A549 (cell line): Measurements from ENCODE around the gene DGUOK. TPM values are rescaled to one million over a fixed set of nuclear protein-coding genes. Genes with fewer than 3 reads are reported as not detected.

Experiments used
- ATAC-seq, 2 experiments: fragments of 200-7000 bp in 1 of 2; fragments of >200 bp in 1 of 2; cut with Nextera tagmentation in 1 of 2; cut with Tn5 transposase in 1 of 2; 3 replicates each; pipeline versions ENCODE4 v1.8.0 to v1.9.1; 2018 to 2020; ENCODE audit warnings: mild to moderate bottlenecking in 1 of 2, moderate library complexity in 1 of 2
- CTCF ChIA-PET: fragments of 300-600 bp; sonication (Branson Sonifier 250); formaldehyde crosslinking; extraction: SDS; loops from one replicate; lab custom pipeline; 2021; ENCODE audit warnings: antibody characterized with exemption, inconsistent platforms; lab: Yijun Ruan, JAX
- POLR2A ChIA-PET: fragments of 350-600 bp; formaldehyde crosslinking; extraction: SDS; loops from one replicate; lab custom pipeline; 2021; ENCODE audit warnings: antibody characterized with exemption, inconsistent platforms; lab: Yijun Ruan, JAX
- DNase-seq, 2 experiments: peaks; one replicate each; pipeline versions ENCODE4 v3.0.0 to v3.0.0-alpha.2; 2011 to 2016; ENCODE audit warnings: low read depth in 1 of 2, low spot score in 1 of 2
- FAIRE-seq: peaks from 2 replicates; lab custom pipeline; 2011; peaks lifted over from hg19 to GRCh38; lab: Jason Lieb, UNC
- H3K27ac ChIP-seq, 2 experiments: fragments of >200 bp; sonication (Bioruptor Twin); formaldehyde crosslinking; 3 replicates each; pipeline ENCODE4 v1.5.1; 2016 to 2017
- H3K4me1 ChIP-seq: fragments of >200 bp; sonication (Bioruptor Twin); formaldehyde crosslinking; 3 replicates; pipeline ENCODE4 v1.6.1; 2016
- H3K4me2 ChIP-seq: fragments of >200 bp; sonication (Bioruptor Twin); formaldehyde crosslinking; 3 replicates; pipeline ENCODE4 v1.6.1; 2016
- H3K4me3 ChIP-seq: fragments of >200 bp; sonication (Bioruptor Twin); formaldehyde crosslinking; 3 replicates; pipeline ENCODE4 v1.5.1; 2016
- H3K9me3 ChIP-seq: fragments of >200 bp; sonication (Bioruptor Twin); formaldehyde crosslinking; 3 replicates; pipeline ENCODE4 v1.6.1; 2016
- BHLHE40 ChIP-seq: IDR thresholded peaks from 2 replicates; pipeline ENCODE4 v1.6.1; 2012; ENCODE audit warnings: low read depth, low read length, inconsistent platforms
- CBX8 ChIP-seq: fragments of 200-600 bp; sonication (generic); IDR thresholded peaks from 2 replicates; pipeline ENCODE4 v1.6.1; 2016
- CEBPB ChIP-seq, 2 experiments: fragments of >200 bp in 1 of 2; sonication (Bioruptor Twin) in 1 of 2; formaldehyde crosslinking in 1 of 2; IDR thresholded peaks; 2 replicates each; pipeline ENCODE4 v1.6.1; 2012 to 2016
- CHD4 ChIP-seq: fragments of 200-600 bp; sonication (generic); IDR thresholded peaks from 2 replicates; pipeline ENCODE4 v1.6.1; 2016; ENCODE audit warnings: antibody characterized with exemption, mild to moderate bottlenecking, borderline replicate concordance
- EHF ChIP-seq: fragments of 250-450 bp; sonication (Bioruptor Pico); IDR thresholded peaks from 2 replicates; pipeline ENCODE4 v1.5.0; 2020; ENCODE audit warnings: mild to moderate bottlenecking
- ESRRA ChIP-seq: fragments of 150-350 bp; IDR thresholded peaks from 2 replicates; pipeline ENCODE4 v1.6.1; 2014; ENCODE audit warnings: mild to moderate bottlenecking, low read length, borderline replicate concordance
- FOSB ChIP-seq: fragments of 250-450 bp; sonication (Bioruptor Pico); IDR thresholded peaks from 2 replicates; pipeline ENCODE4 v1.5.0; 2020; ENCODE audit warnings: mild to moderate bottlenecking, moderate library complexity
- FOSL2 ChIP-seq, 2 experiments: fragments of 450-650 bp in 1 of 2; fragments of >200 bp in 1 of 2; sonication (Bioruptor Twin) in 1 of 2; formaldehyde crosslinking; IDR thresholded peaks; 2 replicates each; pipeline versions ENCODE4 v1.5.0 to v1.6.1; 2016 to 2020; ENCODE audit warnings: mild to moderate bottlenecking in 1 of 2, moderate library complexity in 1 of 2
- HEYL ChIP-seq: fragments of 250-450 bp; sonication (Bioruptor Pico); IDR thresholded peaks from 2 replicates; pipeline ENCODE4 v1.8.0; 2021; ENCODE audit warnings: mild to moderate bottlenecking, moderate library complexity
- HOXA7 ChIP-seq: fragments of 250-450 bp; sonication (Bioruptor Pico); IDR thresholded peaks from 2 replicates; pipeline ENCODE4 v1.5.0; 2020; ENCODE audit warnings: mild to moderate bottlenecking, moderate library complexity
- HOXB5 ChIP-seq: fragments of 250-450 bp; sonication (Bioruptor Pico); IDR thresholded peaks from 2 replicates; pipeline ENCODE4 v1.5.0; 2020; ENCODE audit warnings: mild to moderate bottlenecking, moderate library complexity
- KDM1A ChIP-seq: fragments of 200-600 bp; sonication (generic); IDR thresholded peaks from 2 replicates; pipeline ENCODE4 v1.6.1; 2016; ENCODE audit warnings: low read depth, mild to moderate bottlenecking
- MAZ ChIP-seq: fragments of 150-350 bp; IDR thresholded peaks from 2 replicates; pipeline ENCODE4 v1.6.1; 2014; ENCODE audit warnings: antibody characterized with exemption, low read depth, low read length, borderline replicate concordance
- NFE2L2 ChIP-seq: fragments of 150-350 bp; conservative IDR thresholded peaks from 2 replicates; pipeline ENCODE4 v1.6.1; 2014; ENCODE audit warnings: low read length
- PHF8 ChIP-seq: fragments of 200-600 bp; sonication (generic); IDR thresholded peaks from 2 replicates; pipeline ENCODE4 v1.6.1; 2016; ENCODE audit warnings: low read depth, mild to moderate bottlenecking, antibody characterized with exemption, moderate library complexity, borderline replicate concordance
- POLR2AphosphoS2 ChIP-seq: conservative IDR thresholded peaks from 2 replicates; pipeline ENCODE4 v1.6.1; 2012; ENCODE audit warnings: low read length, improper control_type of control experiment, inconsistent platforms
- RARB ChIP-seq: fragments of 250-450 bp; sonication (Bioruptor Pico); IDR thresholded peaks from 2 replicates; pipeline ENCODE4 v1.8.0; 2021; ENCODE audit warnings: mild to moderate bottlenecking, moderate library complexity
- RCOR1 ChIP-seq: fragments of 150-350 bp; IDR thresholded peaks from 2 replicates; pipeline ENCODE4 v1.6.1; 2014; ENCODE audit warnings: antibody characterized with exemption, low read length, low read depth
- RFX5 ChIP-seq: fragments of 450-650 bp; IDR thresholded peaks from 2 replicates; pipeline ENCODE4 v1.7.1; 2014; ENCODE audit warnings: antibody characterized with exemption, mild to moderate bottlenecking, moderate library complexity
- RNF2 ChIP-seq: fragments of 200-600 bp; sonication (generic); IDR thresholded peaks from 2 replicates; pipeline ENCODE4 v1.6.1; 2016; ENCODE audit warnings: low read depth, mild to moderate bottlenecking, antibody characterized with exemption, moderate library complexity, borderline replicate concordance
- TFCP2L1 ChIP-seq: fragments of 250-450 bp; sonication (Bioruptor Pico); IDR thresholded peaks from 2 replicates; pipeline ENCODE4 v1.5.0; 2021; ENCODE audit warnings: mild to moderate bottlenecking
- ZC3H11A ChIP-seq: fragments of 450-650 bp; IDR thresholded peaks from 2 replicates; pipeline ENCODE4 v1.6.1; 2014; ENCODE audit warnings: antibody characterized with exemption, mild to moderate bottlenecking
- ZSCAN20 ChIP-seq: fragments of 250-450 bp; sonication (Bioruptor Pico); IDR thresholded peaks from 2 replicates; pipeline ENCODE4 v1.8.0; 2022; ENCODE audit warnings: mild to moderate bottlenecking, moderate library complexity
- WGBS: methylation state at CpG from one replicate; pipeline ENCODE4 v1.1.6; 2017; ENCODE audit errors: missing lambda C conversion rate; 5-methylcytosine and 5-hydroxymethylcytosine counted together
- polyA plus RNA-seq, 4 experiments: library from polyadenylated mRNA; depleted of rRNA in 3 of 4; stranded (reverse); fragments of >200 nt; fragmentation: RNase III in 1 of 4; extraction: RNeasy Plus Mini Kit Qiagen cat#74134 plus additional on column Dnase treatment in 1 of 4; gene quantifications; 2 replicates in 3 of 4; 3 replicates in 1 of 4; pipeline ENCODE4 v1.2.3, GENCODE V29; 2011 to 2017
- TF ChIP-seq, protein P1 (sequence below): fragments of 250-450 bp; sonication (Bioruptor Pico); IDR thresholded peaks from 2 replicates; pipeline ENCODE4 v1.5.0; 2021; ENCODE audit warnings: mild to moderate bottlenecking, moderate library complexity, borderline replicate concordance
- TF ChIP-seq, protein P2 (sequence below): fragments of 200-600 bp; sonication (generic); IDR thresholded peaks from 2 replicates; pipeline ENCODE4 v1.6.1; 2016; ENCODE audit warnings: antibody characterized with exemption, mild to moderate bottlenecking, moderate library complexity
- TF ChIP-seq, protein P3 (sequence below): fragments of >200 bp; sonication (Bioruptor Twin); formaldehyde crosslinking; IDR thresholded peaks from 3 replicates; pipeline ENCODE4 v1.6.1; 2016
- TF ChIP-seq, protein P4 (sequence below): IDR thresholded peaks from 2 replicates; pipeline ENCODE4 v1.6.1; 2012; ENCODE audit warnings: low read depth, borderline replicate concordance

The DGUOK gene
- polyA plus RNA-seq, 2 of the 4 experiments (the other 2 are of a cell fraction), result 128 to 145 TPM

DNA sequence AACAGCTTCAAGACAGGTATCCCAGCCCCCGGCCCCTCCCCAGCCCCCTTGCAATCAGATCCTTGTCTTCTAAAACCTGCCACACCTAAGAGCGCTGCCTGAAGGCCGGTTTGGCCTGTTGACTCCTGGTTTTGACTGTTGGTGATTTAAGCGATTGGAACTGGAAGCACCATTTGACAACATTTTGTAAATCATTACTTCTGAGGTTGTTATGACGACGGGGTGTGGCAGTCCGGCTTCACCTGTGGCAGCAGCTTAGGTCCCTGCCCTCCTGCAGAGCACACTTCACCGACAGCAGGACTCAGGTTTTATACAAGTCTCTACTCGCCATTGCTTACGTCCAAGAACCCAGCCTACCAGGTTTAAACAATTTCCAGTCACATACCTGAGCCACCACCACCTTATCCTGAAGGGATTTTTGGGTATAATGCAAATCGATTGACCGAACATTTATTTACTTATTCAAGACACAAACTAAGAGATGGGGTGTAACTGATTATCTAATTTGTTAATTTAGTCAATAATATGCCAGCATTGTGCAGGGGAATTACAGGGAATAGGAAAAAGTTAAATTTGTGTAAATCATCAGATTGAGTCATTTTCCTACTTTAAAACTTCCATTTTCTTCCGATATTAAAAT is 707 bp upstream of the DGUOK start (continued):
- TF ChIP-seq, protein P1, sequence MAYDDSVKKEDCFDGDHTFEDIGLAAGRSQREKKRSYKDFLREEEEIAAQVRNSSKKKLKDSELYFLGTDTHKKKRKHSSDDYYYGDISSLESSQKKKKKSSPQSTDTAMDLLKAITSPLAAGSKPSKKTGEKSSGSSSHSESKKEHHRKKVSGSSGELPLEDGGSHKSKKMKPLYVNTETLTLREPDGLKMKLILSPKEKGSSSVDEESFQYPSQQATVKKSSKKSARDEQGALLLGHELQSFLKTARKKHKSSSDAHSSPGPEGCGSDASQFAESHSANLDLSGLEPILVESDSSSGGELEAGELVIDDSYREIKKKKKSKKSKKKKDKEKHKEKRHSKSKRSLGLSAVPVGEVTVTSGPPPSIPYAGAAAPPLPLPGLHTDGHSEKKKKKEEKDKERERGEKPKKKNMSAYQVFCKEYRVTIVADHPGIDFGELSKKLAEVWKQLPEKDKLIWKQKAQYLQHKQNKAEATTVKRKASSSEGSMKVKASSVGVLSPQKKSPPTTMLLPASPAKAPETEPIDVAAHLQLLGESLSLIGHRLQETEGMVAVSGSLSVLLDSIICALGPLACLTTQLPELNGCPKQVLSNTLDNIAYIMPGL (CRISPR knock-in tag), result no peak
- TF ChIP-seq RFX5, result no peak
- no peak for TF ChIP-seq KDM1A

DNA sequence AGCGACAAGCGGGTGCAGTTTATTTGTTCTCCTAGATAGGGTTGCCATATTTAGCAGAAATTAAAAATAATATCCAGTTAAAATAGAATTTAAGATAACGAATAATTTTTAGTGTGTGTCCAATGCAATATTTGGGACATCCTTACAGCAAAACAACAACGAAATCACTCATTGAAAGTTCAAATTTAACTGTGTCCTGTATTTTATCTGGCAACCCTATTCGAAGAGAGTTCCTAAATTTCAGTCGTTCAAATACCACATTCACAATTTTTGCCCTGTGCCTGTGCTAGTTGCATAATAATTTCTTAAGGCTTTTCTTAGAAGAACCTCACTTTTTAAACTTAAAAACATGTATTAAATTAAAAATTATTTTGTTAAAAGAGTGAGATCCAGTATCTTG is 664 bp downstream of the DGUOK start:
- peaks cover 47% of the 10 kb centered on the region for H3K4me1 ChIP-seq
- H3K4me3 ChIP-seq, result peak overlapping the region; percentile 67
- no peaks in the 10 kb centered on the region for H3K9me3 ChIP-seq
- peak overlapping the region; percentile 86 to 93 for H3K27ac ChIP-seq
- CTCF ChIA-PET, result interaction anchor here (0.7 kb wide), 1 partner anchor 17 kb away, joined by 3 read pairs; no protein-coding TSS in a partner anchor
- TF ChIP-seq MAZ (no peak), RNF2 (no peak), EHF (CRISPR knock-in tag) (no peak), NFE2L2 (no peak), RCOR1 (no peak), FOSB (CRISPR knock-in tag) (0 out of 2 replicates have a peak, but pooled peaks have one; percentile 52), BHLHE40 (no peak), ZC3H11A (no peak), HOXB5 (CRISPR knock-in tag) (no peak), ESRRA (no peak), PHF8 (no peak), HOXA7 (CRISPR knock-in tag) (peak; percentile 93; the same call in 1 of the 2 replicates)
- FAIRE-seq (no peak), DNase-seq (no peak), ATAC-seq (no peak)
- H3K4me2 ChIP-seq, result peak overlapping the region; percentile 91
- 0% methylated on average over 6 of the region's 6 CpGs for WGBS
- POLR2A ChIA-PET, result interaction anchor here (0.6 to 1.4 kb wide), 5 partner anchors 10 to 211 kb away, joined by 3 to 10 read pairs (median 7); partner anchors contain the start of gene STAMBP

DNA sequence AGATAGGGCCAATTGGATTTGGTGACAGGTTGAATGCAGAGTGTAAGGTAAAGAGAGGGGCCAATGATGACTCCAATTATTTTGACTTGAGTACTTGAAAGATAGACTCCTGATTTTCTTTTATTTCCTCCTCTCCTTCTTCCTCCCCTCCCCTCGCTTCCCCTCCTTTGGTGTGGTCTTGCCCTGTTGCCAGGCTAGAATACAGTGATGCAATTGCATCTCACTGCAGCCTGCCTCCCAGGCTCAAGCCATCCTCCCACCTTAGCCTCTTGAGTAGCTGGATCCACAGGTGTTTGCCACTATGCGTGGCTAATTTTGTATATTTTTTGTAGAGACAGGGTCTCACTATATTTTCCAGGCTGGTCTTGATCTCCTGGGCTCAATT is 2.3 kb downstream of the DGUOK start:
- Histone ChIP-seq H3K9me3 (no peaks in the 10 kb centered on the region), H3K4me2 (peak overlapping the region; percentile 91), H3K27ac (no peak overlapping the region; a peak in 1 of 6 replicates), H3K4me1 (peaks cover 50% of the 10 kb centered on the region), H3K4me3 (no peak overlapping the region)
- ATAC-seq, result no peak
- TF ChIP-seq CBX8 (no peak), HEYL (no peak), CEBPB (IDR thresholded peaks at IDR 0.05) (no peak), TFCP2L1 (CRISPR knock-in tag) (no peak), RFX5 (no peak), RARB (no peak), FOSL2 (IDR thresholded peaks at IDR 0.05) (no peak), FOSL2 (CRISPR knock-in tag; IDR thresholded peaks at IDR 0.05) (no peak), ZSCAN20 (CRISPR knock-in tag) (no peak), FOSB (CRISPR knock-in tag) (no peak), POLR2AphosphoS2 (no peak), EHF (CRISPR knock-in tag) (no peak), CHD4 (no peak)
- TF ChIP-seq, protein P2, sequence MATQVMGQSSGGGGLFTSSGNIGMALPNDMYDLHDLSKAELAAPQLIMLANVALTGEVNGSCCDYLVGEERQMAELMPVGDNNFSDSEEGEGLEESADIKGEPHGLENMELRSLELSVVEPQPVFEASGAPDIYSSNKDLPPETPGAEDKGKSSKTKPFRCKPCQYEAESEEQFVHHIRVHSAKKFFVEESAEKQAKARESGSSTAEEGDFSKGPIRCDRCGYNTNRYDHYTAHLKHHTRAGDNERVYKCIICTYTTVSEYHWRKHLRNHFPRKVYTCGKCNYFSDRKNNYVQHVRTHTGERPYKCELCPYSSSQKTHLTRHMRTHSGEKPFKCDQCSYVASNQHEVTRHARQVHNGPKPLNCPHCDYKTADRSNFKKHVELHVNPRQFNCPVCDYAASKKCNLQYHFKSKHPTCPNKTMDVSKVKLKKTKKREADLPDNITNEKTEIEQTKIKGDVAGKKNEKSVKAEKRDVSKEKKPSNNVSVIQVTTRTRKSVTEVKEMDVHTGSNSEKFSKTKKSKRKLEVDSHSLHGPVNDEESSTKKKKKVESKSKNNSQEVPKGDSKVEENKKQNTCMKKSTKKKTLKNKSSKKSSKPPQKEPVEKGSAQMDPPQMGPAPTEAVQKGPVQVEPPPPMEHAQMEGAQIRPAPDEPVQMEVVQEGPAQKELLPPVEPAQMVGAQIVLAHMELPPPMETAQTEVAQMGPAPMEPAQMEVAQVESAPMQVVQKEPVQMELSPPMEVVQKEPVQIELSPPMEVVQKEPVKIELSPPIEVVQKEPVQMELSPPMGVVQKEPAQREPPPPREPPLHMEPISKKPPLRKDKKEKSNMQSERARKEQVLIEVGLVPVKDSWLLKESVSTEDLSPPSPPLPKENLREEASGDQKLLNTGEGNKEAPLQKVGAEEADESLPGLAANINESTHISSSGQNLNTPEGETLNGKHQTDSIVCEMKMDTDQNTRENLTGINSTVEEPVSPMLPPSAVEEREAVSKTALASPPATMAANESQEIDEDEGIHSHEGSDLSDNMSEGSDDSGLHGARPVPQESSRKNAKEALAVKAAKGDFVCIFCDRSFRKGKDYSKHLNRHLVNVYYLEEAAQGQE, result no peak
- TF ChIP-seq, protein P3, sequence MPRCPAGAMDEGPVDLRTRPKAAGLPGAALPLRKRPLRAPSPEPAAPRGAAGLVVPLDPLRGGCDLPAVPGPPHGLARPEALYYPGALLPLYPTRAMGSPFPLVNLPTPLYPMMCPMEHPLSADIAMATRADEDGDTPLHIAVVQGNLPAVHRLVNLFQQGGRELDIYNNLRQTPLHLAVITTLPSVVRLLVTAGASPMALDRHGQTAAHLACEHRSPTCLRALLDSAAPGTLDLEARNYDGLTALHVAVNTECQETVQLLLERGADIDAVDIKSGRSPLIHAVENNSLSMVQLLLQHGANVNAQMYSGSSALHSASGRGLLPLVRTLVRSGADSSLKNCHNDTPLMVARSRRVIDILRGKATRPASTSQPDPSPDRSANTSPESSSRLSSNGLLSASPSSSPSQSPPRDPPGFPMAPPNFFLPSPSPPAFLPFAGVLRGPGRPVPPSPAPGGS, result no peak
- TF ChIP-seq, protein P4, sequence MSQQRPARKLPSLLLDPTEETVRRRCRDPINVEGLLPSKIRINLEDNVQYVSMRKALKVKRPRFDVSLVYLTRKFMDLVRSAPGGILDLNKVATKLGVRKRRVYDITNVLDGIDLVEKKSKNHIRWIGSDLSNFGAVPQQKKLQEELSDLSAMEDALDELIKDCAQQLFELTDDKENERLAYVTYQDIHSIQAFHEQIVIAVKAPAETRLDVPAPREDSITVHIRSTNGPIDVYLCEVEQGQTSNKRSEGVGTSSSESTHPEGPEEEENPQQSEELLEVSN, result no peak
- ChIA-PET CTCF (no interaction called here), POLR2A (no interaction called here)
- no peak for FAIRE-seq
- WGBS, result 95% methylated on average over 2 of the region's 2 CpGs
- no peak for DNase-seq
